ENCODE results near the gene SF3A2.

DNA sequence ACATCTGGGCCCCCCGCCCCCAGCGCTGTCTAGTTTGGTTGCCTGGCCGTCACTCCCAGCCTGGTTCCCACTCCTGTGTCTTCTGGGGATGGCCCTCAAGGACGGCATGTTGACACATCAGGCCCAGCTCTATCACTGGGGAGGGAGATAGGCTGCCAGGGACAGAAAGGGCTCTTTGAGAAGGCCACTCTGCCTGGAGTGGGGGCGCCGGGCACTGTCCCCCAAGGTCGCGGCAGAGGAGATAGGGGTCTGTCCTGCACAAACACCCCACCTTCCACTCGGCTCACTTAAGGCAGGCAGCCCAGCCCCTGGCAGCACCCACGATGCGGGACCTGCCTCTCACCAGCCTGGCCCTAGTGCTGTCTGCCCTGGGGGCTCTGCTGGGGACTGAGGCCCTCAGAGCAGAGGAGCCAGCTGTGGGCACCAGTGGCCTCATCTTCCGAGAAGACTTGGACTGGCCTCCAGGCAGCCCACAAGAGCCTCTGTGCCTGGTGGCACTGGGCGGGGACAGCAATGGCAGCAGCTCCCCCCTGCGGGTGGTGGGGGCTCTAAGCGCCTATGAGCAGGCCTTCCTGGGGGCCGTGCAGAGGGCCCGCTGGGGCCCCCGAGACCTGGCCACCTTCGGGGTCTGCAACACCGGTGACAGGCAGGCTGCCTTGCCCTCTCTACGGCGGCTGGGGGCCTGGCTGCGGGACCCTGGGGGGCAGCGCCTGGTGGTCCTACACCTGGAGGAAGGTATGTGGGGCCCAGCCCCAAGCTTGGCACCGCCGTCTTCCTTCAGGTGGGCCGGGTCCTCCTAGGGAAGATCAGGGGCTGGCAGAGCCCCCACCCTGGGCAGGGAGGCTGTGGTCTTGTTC, 12.6 kb downstream of the SF3A2 start, which contains the start of gene AMH:
- TF ChIP-seq, protein P1, sequence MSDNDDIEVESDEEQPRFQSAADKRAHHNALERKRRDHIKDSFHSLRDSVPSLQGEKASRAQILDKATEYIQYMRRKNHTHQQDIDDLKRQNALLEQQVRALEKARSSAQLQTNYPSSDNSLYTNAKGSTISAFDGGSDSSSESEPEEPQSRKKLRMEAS (CRISPR knock-in tag; IDR thresholded peaks at IDR 0.05), result no peak
- TF ChIP-seq ZNF263 (CRISPR knock-in tag; IDR thresholded peaks at IDR 0.05; ENCODE audit: low read depth) (no peak), ZNF232 (CRISPR knock-in tag; IDR thresholded peaks at IDR 0.05) (no peak), CBFB (CRISPR knock-in tag; IDR thresholded peaks at IDR 0.05; ENCODE audit: low read depth) (no peak), GABPB1 (CRISPR knock-in tag; IDR thresholded peaks at IDR 0.05) (no peak), MYBL2 (CRISPR knock-in tag; IDR thresholded peaks at IDR 0.05) (no peak), ZNF121 (CRISPR knock-in tag; IDR thresholded peaks at IDR 0.05) (no peak), FOXP1 (CRISPR knock-in tag; IDR thresholded peaks at IDR 0.05; ENCODE audit: borderline replicate concordance) (no peak), ELF4 (CRISPR knock-in tag; IDR thresholded peaks at IDR 0.05; ENCODE audit: low read depth) (no peak)
- TF ChIP-seq, protein P2, sequence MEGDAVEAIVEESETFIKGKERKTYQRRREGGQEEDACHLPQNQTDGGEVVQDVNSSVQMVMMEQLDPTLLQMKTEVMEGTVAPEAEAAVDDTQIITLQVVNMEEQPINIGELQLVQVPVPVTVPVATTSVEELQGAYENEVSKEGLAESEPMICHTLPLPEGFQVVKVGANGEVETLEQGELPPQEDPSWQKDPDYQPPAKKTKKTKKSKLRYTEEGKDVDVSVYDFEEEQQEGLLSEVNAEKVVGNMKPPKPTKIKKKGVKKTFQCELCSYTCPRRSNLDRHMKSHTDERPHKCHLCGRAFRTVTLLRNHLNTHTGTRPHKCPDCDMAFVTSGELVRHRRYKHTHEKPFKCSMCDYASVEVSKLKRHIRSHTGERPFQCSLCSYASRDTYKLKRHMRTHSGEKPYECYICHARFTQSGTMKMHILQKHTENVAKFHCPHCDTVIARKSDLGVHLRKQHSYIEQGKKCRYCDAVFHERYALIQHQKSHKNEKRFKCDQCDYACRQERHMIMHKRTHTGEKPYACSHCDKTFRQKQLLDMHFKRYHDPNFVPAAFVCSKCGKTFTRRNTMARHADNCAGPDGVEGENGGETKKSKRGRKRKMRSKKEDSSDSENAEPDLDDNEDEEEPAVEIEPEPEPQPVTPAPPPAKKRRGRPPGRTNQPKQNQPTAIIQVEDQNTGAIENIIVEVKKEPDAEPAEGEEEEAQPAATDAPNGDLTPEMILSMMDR (IDR thresholded peaks at IDR 0.05), result no peak
- TF ChIP-seq, protein P3, sequence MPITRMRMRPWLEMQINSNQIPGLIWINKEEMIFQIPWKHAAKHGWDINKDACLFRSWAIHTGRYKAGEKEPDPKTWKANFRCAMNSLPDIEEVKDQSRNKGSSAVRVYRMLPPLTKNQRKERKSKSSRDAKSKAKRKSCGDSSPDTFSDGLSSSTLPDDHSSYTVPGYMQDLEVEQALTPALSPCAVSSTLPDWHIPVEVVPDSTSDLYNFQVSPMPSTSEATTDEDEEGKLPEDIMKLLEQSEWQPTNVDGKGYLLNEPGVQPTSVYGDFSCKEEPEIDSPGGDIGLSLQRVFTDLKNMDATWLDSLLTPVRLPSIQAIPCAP (CRISPR knock-in tag; IDR thresholded peaks at IDR 0.05), result no peak
